Ecto neural progenitor cell (in vitro differentiated cells): ENCODE measurements around the gene CLIP2.

Experiments
- DNase-seq: peaks from one replicate; pipeline ENCODE4 v3.0.0-alpha.2; 2018; ENCODE audit warnings: low spot score

The CLIP2 gene

DNA sequence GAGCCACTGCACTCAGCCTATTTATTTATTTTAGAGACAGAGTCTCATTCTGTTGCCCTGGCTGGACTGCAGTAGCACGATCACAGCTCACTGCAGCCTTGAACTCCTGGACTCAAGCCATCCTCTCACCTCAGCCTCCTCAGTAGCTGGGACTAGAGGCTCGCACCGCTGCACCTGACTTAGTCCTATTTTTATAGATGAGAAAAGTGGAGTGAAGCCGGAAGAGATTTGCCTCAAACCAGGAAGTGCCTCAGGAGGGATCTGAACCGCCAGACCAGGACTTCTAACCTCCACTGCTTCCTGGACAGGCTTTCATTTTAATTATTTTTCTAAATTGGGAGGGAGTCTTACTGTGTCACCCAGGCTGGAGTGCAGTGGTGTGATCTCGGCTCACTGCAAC lies 17.5 kb upstream of the CLIP2 start:
- no peak for DNase-seq

GRCh38 chr7:74272305-74273038 lies 16.7 kb upstream of the CLIP2 start:
- DNase-seq: no peak

GRCh38 chr7:74275401-74275881 lies 13.8 kb upstream of the CLIP2 start:
- peak; percentile 67 for DNase-seq

DNA sequence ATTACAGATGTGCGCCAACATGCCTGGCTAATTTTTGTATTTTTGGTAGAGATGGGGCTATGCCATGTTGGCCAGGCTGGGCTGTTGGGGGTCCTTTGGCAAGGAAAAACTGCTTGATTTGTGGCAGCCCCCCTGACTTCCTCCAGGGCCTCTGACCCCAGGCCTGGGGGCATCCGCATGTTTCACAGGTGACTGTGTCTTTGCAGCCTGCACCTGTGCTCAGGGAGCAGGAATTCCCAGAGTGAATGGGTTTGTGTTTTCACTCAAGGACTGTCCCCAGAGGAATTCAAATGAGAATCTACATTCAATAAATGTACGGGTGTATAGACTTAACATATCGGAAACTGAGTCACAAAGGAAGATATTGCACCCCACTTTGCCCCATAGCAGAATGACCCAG lies 11.6 kb upstream of the CLIP2 start:
- no peak for DNase-seq

DNA sequence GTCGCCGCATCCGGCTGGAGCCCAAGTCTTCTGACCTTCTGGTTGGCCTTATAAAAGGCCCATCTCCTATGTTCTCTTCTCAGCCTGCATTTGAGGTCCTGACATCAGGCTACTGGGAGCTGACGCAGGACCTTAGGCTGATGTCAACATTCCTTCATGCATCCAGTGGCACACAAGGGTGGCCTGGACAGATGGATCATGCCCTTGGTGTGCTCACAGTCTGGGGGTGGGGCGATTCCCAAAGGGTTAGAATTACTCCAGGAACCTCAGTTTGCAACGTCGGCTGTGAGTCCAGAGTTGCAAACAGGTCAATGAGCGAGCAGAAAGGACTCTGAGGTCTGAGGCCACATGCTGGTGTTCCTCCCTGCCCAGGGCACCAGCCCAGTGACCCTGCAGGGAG lies 8.2 kb upstream of the CLIP2 start:
- no peak for DNase-seq

DNA sequence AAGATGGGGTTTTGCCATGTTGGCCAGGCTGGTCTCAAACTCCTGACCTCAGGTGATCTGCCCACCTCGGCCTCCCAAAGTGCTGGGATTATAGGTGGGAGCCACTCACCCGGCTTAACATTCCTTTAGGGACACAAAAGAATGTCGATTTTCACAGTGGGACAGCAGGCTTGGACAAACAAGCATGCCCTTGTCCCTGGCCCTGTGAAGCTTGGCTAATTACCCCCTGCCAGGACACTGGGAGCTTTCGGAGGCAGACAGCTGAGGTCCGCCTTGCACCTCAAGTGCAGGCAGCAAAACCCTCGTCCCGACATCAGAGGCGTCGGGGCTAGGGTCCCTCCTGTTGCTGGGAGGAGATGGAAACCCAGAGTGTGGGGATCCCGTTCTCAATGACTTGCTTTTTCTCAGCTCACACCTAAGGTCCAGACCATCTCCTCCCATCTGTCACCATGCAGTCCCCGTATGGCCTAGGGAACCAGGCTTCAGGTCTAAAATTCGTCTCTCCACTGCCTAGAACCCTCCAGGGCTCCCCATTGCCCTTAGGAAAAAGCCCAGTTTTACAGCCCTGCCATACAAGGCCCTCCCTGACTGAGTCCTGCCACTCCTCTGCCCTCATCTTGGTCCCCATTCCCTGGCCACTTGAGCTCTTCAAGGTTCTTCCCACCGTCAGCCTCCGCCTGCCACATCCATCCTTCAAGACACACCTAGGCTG lies 6.3 kb upstream of the CLIP2 start:
- DNase-seq: peak; percentile 75

DNA sequence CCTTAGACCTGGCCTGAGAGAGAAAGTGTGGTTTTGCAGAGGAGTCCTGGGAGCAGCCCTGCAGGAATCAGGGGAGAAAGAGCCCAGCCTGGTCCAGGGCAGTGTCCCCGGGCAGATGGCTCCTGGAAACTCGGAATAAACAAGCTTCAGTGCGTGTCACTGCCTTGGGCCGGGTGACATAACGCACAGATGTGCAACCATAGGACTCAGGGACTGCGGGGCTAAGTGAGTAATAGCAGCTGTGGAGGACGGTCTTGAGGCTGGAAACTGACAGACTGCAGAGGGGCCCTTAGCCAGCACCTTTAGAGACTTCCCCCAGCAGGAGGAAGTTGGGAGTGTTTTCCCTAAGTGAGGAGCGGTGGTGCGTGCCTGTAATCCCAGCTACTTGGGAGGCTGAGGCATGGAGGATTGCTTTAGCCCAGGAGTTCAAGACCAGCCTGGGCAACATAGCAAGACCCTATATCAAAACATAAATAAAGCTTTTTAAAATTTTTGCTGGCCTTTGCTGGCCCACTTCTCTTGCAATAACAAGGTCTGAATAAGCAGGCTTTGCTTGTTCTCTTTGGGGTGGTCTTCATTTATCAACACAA lies 5.3 kb upstream of the CLIP2 start:
- DNase-seq: no peak

- no peak for DNase-seq
Measured at GRCh38 chr7:74284781-74285259, 4.4 kb upstream of the CLIP2 start.

- no peak for DNase-seq
Measured at GRCh38 chr7:74286131-74286530, 3.1 kb upstream of the CLIP2 start.

DNA sequence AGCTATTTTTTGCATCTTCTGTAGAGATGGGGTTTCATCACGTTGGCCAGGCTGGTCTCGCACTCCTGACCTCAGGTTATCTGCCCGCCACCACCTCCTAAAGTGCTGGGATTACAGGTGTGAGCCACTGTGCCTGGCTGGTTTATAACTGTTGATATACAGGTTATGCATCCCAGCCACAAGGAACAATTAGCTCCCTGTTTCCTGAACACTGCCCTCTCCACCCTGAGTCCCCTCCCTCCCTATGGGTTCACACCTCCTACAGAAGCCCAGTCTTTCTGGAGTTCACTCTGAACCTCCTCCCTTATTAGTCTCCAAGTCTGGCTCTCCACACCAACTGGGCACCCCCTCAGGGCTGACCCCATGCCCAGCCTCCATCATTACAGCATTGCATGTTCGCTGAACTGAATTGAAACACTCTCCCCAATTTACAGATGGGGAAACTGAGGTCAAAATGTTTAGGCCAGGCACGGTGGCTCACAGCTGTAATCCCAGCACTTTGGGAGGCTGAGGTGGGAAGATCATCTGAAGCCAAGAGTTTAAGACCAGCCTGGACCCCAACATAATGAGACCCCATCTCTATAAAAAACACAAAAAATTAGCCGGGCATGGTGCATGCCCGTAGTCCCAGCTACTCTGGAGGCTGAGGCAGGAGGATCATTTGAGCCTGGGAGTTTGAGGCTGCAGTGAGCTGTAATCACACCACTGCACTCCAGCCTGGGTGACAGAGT lies 1.7 kb upstream of the CLIP2 start:
- no peak for DNase-seq

DNA sequence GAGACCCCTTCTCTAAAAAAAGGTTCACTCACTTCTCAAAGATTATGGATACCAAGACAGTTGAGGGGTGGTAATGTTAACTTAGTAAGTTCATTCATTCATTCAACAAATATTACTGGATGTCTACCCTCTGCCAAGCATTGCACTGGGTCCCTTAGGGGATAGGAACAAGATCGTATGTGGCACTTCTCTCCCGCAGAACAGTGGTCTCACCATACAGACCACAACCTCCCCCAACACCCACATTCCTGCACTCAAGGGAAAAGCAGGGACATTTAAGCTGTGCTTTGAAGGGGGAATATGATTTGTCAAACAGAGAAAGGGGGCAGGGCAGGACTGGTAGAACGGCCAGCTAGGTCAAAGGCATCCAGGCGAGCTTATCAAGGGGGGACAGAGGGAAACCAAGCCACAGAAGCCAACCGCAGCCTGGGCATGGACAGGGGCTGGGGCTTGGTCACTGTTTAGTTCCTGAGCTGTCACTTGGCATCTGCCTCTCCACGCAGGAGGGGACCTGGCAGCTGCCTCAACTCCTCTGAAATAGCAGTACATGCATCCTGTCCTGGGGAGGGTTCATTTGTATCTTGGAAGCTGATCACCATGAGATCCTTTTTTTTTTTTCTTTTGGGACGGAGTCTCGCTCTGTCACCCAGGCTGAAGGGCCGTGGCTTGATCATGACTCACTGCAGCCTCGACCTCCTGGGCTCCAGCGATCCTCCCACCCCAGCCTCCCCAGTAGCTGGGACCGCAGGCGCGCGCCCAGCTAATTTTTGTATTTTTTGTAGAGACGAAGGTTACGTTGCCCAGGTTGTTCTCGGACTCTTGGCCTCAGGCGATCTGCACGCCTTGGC lies 949 bp upstream of the CLIP2 start:
- DNase-seq: no peak

DNA sequence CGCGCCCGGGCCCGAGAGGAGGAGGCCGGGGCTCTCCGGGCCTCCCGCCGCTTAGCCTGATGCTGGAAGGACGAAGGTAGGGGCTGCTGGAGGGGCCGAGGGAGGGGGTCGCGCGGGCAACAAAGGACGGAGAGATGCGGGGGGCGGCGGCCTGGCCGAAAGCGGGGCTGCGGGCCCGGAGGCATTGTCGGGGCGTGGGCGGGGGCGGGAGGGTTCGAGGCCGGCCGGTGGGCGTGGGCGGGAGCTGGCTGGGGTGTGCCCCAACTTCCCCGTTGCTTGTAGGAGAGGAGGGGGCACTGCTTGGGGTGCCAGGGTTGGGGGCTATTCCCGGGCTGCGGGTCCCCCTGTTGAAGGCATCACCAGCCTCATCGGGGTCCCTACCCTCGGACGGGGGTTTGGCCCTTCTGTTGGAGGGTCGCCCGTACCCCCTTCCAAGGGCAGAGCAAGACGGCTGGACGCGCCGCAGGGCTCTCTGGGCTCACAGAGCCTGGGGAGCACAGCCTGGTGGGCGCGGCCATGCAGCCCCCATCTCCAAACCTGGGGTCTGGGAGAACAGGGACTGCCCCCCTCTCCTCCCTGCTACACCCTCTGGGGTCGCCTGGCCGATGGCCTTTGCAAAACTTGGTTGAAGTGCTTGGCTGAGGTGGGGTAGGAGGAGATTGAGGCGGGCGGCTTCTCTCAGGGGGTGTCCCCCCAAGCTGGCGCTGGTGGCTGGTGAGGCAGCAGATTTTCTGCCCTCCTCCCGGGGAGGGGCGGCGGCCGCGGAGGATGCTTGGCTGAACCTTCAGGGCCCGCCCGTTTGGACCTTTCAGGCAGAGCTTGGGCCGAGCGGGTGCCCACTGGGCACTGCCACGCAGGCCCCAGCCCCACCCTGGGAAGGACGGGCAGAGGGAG lies 699 bp downstream of the CLIP2 start:
- DNase-seq: no peak

DNA sequence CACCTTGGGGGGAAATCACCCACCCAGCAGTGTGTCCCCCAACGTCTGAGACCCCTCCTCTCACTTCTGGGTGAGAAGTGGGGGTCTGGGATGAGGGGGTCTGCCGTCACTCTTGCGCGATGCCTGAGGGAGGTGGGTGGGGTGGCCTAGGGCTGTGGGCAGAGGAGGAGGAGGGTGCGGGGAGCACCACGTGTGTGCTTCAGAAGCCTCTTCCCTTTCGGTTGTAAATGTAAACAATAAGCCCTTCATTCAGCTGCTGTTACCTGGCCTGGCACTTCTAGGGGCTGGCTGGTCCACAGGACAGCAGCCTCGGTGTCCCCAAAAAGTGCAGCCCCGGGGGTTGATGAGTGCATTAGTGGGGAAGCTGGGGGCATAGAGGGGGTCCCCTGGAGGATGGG lies 1.3 kb downstream of the CLIP2 start:
- no peak for DNase-seq

GRCh38 chr7:74290981-74291441 lies 1.8 kb downstream of the CLIP2 start:
- DNase-seq: no peak

- DNase-seq: no peak
Measured at GRCh38 chr7:74291535-74291934, 2.3 kb downstream of the CLIP2 start.

DNA sequence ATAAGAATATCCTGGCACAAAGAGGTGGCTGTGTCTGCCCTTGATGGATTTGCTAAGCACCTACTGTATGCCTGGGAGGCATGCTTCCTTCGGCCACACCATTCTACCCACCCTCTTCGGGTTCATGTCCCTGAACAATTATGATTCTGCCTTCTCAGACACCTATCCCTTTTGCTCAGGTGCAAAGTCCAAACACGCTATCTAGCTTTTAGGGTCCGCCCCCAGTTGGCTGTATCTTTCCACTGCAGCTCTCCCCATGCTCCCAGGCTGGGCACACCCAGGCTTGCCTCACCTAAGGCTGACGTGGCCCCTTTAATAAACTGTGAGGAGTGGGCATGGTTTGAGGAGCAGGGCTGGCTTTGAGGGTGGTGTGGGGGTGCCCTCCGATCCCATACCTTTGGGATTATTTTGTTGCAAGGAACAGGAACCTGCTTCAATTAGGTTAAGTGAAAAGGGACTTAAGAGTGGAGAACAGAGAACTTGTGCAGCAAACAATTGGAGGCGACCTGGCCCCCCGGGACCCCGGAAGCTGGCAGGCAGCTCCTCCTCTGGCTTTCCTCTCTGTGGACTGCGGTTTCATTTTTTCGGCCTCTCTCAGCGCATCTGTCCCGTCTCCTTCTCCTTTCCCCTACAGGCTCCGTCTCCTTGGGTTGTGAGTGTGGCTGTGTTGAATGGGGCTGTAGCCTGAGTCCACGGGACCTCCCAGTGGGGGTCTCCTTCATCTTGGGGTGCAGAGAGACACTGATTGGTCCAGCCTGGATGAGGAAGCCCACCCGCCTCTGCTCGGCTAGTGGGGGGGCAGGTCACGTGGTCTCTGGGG lies 3.8 kb downstream of the CLIP2 start:
- DNase-seq: no peak

DNA sequence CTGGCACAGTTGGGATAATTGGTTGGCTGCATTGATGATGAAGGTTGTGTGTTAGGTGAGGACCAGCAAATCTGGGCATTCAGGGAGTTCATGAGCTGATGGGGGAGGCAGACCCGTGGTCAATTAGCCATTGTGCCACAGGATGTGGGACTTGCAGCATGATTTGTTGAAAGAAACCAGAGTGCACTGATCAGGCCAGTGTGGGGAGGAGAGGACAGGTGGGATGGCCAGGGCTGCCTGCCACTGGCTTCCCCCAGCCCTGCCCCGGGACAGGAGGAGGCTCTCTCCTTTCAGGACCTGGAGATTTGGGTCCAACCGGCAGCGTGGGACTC lies 4.3 kb downstream of the CLIP2 start:
- DNase-seq: no peak

- DNase-seq: no peak
Measured at GRCh38 chr7:74294191-74294998, 5.2 kb downstream of the CLIP2 start.
